Measurements from ENCODE around the gene FAM120A. TPM values are rescaled to one million over a fixed set of nuclear protein-coding genes. Genes with fewer than 3 reads are reported as not detected.

FAM120A gene
- total and polyA plus RNA-seq, 7 donors, result 59.9 to 106 (median 66.0) TPM

DNA sequence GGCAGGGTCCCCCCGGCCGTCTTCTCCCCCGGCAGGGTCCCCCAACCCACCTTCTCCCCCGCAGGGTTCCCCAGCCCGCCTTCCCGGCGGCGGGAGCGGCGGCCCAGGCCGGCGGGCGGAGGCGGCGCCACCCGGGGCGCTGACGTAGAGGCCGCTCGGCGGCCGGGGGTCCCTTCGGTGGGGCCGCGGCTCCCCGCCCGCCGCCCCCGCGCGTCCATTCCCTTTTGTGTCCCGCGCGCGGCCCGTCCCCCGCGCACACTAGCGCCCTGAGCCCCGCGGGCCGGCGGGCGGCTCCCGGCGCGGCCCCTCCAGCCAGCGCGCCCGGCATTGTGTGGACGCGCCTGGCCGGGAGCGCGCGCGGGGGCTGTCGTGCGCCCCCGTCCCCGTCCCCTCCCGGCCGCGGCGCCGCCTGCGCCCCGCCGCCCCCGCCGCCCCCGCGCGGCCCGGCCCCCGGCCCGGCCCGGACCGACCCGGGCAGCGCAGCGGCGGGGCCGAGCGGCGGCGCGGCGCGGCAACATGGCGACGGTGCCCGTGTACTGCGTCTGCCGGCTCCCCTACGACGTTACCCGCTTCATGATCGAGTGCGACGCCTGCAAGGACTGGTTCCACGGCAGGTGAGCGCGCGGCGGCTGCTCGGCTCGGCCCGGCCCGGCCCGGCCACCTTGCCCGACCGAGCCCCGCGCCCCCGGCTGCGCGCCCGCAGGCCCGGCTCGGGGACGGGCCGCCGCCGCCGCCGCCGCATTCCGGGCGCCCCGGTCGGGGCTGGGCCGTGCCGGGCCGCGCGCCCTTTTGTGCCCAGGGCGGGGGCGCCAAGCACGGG is 125.0 kb downstream of the FAM120A start, which contains the start of gene PHF2:
Gene PHF2, plus strand, starts transcription at position 327 of the 820 bp plus-strand sequence. Its CDS starts 190 bp downstream, at position 517.
- H3K27me3 ChIP-seq, result no peaks in the 10 kb centered on the region
- H3K27ac ChIP-seq, result peak within 1 kb of the TSS; percentile 91 to 98 (median 95)
- TF ChIP-seq CTCF (IDR thresholded peaks at IDR 0.05) (no peak), POLR2AphosphoS5 (IDR thresholded peaks at IDR 0.05) (peak in 1 of 4 donors; percentile 22)
- H3K36me3 ChIP-seq, result no peaks in the 10 kb centered on the region
- no peaks in the 10 kb centered on the region for H3K9me3 ChIP-seq
- WGBS, 2 donors, result 1% methylated on average over 140 of the region's 140 CpGs
- H3K4me3 ChIP-seq, result peak within 1 kb of the TSS; percentile 71 to 96 (median 84)
- intact Hi-C loops (cut with DNase I), result no loop called here
- peaks cover 0 to 57% (median 51%) of the 10 kb centered on the region in 4 donors for H3K4me1 ChIP-seq
- DNase-seq, result no peak

GRCh38 chr9:93577078-93577974 is 125.8 kb downstream of the FAM120A start:
- H3K4me1 ChIP-seq, result peaks cover 0 to 66% (median 56%) of the 10 kb centered on the region in 4 donors
- peak overlapping the region; percentile 80 to 98 (median 95) for H3K27ac ChIP-seq
- peak overlapping the region; percentile 49 to 96 (median 84) for H3K4me3 ChIP-seq
- DNase-seq, result no peak
- TF ChIP-seq CTCF (IDR thresholded peaks at IDR 0.05), result no peak
- intact Hi-C loops (cut with DNase I), result no loop called here
- WGBS, 2 donors, result 1 to 3% methylated on average over 74 of the region's 74 CpGs
- no peaks in the 10 kb centered on the region for H3K27me3 ChIP-seq
- H3K9me3 ChIP-seq, result no peaks in the 10 kb centered on the region
- H3K36me3 ChIP-seq, result no peaks in the 10 kb centered on the region

- peak overlapping the region; percentile 49 to 96 (median 84) for H3K4me3 ChIP-seq
- H3K27me3 ChIP-seq, result no peaks in the 10 kb centered on the region
- DNase-seq, result no peak
- WGBS, 2 donors, result 67 to 76% methylated on average over 13 of the region's 13 CpGs
- peak overlapping the region; percentile 80 to 98 (median 95) for H3K27ac ChIP-seq
- intact Hi-C loops (cut with DNase I), result no loop called here
- TF ChIP-seq EP300 (IDR thresholded peaks at IDR 0.05), result no peak
- no peak for TF ChIP-seq CTCF (IDR thresholded peaks at IDR 0.05)
- no peak for TF ChIP-seq POLR2AphosphoS5 (IDR thresholded peaks at IDR 0.05)
- TF ChIP-seq POLR2A (IDR thresholded peaks at IDR 0.05), result no peak
- H3K9me3 ChIP-seq, result no peaks in the 10 kb centered on the region
- no peaks in the 10 kb centered on the region for H3K36me3 ChIP-seq
- H3K4me1 ChIP-seq, result peaks cover 0 to 69% (median 60%) of the 10 kb centered on the region in 4 donors
Measured at GRCh38 chr9:93577975-93578682, 126.6 kb downstream of the FAM120A start.

DNA sequence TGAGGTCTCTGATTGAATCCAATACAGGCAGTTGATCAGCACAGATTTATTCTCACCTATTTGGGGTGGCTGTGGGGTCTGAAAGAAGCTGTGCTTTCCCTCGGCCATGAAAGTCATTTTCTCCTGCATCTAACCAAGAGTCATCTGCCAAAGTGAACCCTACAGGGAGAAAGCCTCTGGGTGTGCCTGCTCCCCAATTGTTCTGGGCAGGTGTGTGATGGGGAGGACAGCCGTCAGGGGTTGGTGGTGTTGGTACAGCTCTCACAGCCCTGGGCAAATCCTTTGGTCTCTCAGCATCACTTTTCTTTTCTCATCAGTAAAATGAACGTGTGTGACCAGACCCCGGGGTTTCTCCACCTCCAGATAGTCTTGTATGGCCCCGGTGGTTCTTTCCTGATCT is 127.4 kb downstream of the FAM120A start:
- WGBS, 2 donors, result 79 to 89% methylated on average over 5 of the region's 5 CpGs
- H3K4me1 ChIP-seq, result peaks cover 0 to 69% (median 60%) of the 10 kb centered on the region in 4 donors
- peak overlapping the region; percentile 80 to 98 (median 95) for H3K27ac ChIP-seq
- intact Hi-C loops (cut with DNase I), result no loop called here
- H3K36me3 ChIP-seq, result no peaks in the 10 kb centered on the region
- no peak overlapping the region for H3K4me3 ChIP-seq
- no peaks in the 10 kb centered on the region for H3K27me3 ChIP-seq
- DNase-seq, result no peak
- TF ChIP-seq CTCF (IDR thresholded peaks at IDR 0.05), result no peak
- no peak for TF ChIP-seq EP300 (IDR thresholded peaks at IDR 0.05)
- no peak for TF ChIP-seq POLR2A (IDR thresholded peaks at IDR 0.05)
- TF ChIP-seq POLR2AphosphoS5 (IDR thresholded peaks at IDR 0.05), result no peak
- no peaks in the 10 kb centered on the region for H3K9me3 ChIP-seq

Measured in sigmoid colon (tissue), 7 donors.